ENCODE data around the gene TMEM134.
"Not testable (repeated sequence)": the region's sequence is repeated elsewhere in the genome, so short reads cannot be mapped to it uniquely, and the experiment has no call there.

- not testable (repeated sequence) for TF ChIP-seq EZH2 (IDR thresholded peaks at IDR 0.05; ENCODE audit: borderline replicate concordance, low read length); CTCF (IDR thresholded peaks at IDR 0.05; ENCODE audit: low read length)
Measured at GRCh38 chr11:67477344-67478050, 8.4 kb upstream of the TMEM134 start.
